Left ventricle myocardium superior (tissue), 1 donor: Measurements from ENCODE around the gene GNA14. TPM values are rescaled to one million over a fixed set of nuclear protein-coding genes. Genes with fewer than 3 reads are reported as not detected.
"Not testable (repeated sequence)": the region's sequence is repeated elsewhere in the genome, so short reads cannot be mapped to it uniquely, and the experiment has no call there.

Source experiments
- ATAC-seq: fragments of 200-7000 bp; cut with Tn5 transposase; one replicate; pipeline ENCODE4 v1.9.1; 2020; ENCODE audit warnings: mild to moderate bottlenecking, moderate library complexity
- DNase-seq: peaks from one replicate; pipeline ENCODE4 v3.0.0-alpha.2; 2020
- intact Hi-C: fragments of 100-400 bp; cut with micrococcal nuclease; formaldehyde crosslinking; loops from one replicate; pipeline ENCODE4 v1.11.0; 2022
- long read RNA-seq: library from polyadenylated mRNA; unstranded; transcript quantifications from one replicate; pipeline ENCODE4 v2.0.0, GENCODE V29; 2021
- total RNA-seq: library from RNA; stranded (reverse); fragmentation: NEBNext Ultra II Directional; extraction: Animal tissue kit (Norgen Biotek cat#: 25700); gene quantifications from one replicate; pipeline ENCODE4 v1.2.1, GENCODE V29; 2021
- donor health status: DM: no; HTN: yes; CAD: no; lungs with severe emphysema.

The GNA14 gene
- 1.7 TPM for total RNA-seq
- long read RNA-seq, partial matches to known transcripts: 0 of 4 reads
- long read RNA-seq, other reads (novel, unspliced or antisense): 0 of 4 reads

DNA sequence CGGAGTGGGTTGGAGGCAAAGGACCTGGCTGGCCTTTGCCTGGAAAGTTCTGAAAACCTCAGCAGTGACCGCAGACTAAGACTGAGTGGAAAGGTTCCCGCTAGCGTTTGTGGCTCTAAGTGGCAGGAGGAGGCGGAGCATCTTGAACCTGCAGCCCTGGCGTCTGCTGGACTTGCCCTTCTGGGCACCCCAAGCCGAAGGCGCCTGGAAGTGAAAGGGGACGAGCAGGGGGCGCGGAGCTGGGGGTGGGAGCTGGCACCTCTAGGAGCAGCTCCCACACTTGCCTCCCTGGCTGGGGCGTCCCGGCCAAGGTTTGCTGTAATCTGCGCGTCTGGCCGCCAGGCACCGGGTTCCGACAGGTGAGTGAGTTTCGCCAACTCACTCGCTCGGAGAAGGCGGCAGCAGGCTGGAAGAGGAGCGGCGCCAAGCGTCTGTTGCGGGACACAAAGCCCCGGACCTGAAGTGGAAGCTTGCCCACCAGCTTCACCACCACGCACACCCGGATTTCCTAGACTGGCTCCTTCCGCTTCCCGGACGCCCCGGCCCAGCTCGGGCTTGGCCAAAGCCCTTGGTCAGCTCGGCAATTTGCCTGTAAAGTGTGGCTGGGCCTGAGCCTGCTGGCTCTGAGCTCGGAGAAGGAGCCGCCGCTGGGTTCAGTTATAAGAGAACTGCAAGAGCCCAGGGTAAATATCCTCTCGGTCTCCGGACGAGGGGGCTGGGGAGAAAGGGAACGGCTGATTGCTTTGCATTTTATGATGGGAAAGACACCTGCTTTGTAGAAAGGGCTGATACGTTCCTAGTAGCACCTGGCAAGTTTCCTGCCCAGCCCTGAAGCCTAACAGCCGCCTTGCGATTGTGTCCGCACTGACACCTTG, at the start of gene GNA14:
GNA14 (minus strand) TSS at position 89 of the 875 bp plus-strand sequence. CDS start 529 bp downstream, outside the sequence.
- ATAC-seq (peak; percentile 88), DNase-seq (peak; percentile 75)
- intact Hi-C loops: no loop called here

GRCh38 chr9:77697238-77697984, 49.3 kb upstream of the GNA14 start:
- no peak for ATAC-seq
- intact Hi-C loops: no loop called here
- no peak for DNase-seq

GRCh38 chr9:77690723-77691122, 42.6 kb upstream of the GNA14 start:
- DNase-seq, intact Hi-C loops, ATAC-seq: not testable (repeated sequence)

DNA sequence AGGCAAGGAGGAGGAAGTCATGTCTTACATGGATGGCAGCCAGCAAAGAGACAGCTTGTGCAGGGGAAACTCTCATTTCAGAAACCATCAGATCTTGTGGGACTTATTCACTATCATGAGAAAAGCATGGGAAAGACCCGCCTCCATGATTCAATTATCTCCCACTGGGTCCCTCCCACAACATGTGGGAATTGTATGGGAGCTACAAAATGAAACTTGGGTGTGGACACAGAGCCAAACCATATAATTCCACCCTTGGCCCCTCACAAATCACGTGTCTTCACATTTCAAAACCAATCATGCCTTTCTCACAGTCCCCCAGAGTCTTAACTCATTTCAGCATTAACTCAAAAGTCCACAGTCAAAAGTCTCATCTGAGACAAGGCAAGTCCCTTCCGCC, 42.0 kb upstream of the GNA14 start:
- intact Hi-C loops, ATAC-seq, DNase-seq: not testable (repeated sequence)

GRCh38 chr9:77687737-77688136, 39.6 kb upstream of the GNA14 start:
- ATAC-seq, intact Hi-C loops: not testable (repeated sequence)

DNA sequence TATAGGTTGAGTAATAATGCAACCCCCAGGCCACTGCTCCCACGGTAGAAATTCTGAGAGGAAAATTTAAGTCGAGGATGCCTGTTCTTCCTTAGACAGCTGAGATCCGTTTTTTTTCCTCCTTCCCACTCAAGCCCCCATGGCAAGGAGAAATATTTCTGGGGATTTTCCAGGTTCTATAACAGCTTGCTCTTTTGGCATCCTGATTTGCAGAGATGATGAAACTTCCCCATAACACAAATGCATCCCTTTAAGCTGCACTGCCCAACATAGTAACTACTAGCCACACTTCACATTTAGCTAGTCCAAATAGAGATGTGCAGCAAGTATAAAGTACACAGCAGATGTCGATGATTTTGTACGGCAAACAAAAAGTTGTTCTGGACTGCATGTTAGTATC, 32.5 kb upstream of the GNA14 start:
- intact Hi-C loops: no loop called here

More at GRCh38 chr9:77687737-77688136, 39.6 kb upstream of the GNA14 start:
- DNase-seq: not testable (repeated sequence)

GRCh38 chr9:77679661-77680368, 31.7 kb upstream of the GNA14 start:
- intact Hi-C loops: no loop called here
- ATAC-seq (no peak), DNase-seq (no peak)

More for the DNA sequence above, 32.5 kb upstream of the GNA14 start:
- DNase-seq (no peak), ATAC-seq (no peak)

GRCh38 chr9:77679088-77679487, 31.0 kb upstream of the GNA14 start:
- intact Hi-C loops: no loop called here
- DNase-seq (no peak), ATAC-seq (no peak)

- intact Hi-C loops: no loop called here
- DNase-seq (no peak), ATAC-seq (no peak)
These were observed 29.9 kb upstream of the GNA14 start for GRCh38 chr9:77677957-77678535.

- DNase-seq (no peak), ATAC-seq (no peak)
- intact Hi-C loops: no loop called here
These were observed 29.3 kb upstream of the GNA14 start for GRCh38 chr9:77677397-77677796.

DNA sequence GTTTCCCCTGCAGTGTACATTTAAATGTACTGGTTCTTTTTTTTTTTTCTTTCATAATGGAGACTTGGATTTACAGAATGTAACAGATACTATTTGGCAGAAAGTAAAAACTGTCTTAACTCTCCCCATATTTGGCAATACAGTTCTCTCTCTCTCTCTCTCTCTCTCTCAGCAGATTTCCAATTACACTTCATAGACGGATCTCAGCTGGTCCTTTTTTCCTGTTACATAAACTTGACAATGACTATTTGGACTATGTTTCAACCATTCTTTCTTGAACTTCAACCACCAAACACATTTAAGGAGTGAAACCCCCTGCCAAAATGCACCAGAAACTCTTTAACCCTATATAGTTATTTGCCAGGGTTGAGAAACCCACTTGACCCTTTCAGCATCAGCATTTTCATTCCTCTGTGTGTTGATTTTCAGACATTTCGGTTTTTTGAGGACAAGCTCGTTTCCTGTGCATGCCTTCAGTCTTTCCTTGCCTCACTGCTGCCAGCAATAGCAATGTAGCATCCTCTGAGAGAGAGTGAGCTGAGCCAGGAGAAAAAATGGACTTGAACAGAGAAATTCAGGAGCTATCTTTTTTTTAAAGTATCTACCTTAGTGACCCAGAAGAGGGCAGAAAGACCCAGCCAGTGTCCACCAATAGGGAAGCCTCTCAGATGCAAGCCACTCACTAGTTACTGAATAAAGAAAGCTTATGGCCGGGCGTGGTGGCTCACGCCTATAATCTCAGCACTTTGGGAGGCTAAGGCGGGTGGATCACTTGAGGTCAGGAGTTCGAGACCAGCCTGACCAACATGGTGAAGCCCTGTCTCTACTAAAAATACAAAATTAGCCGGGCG, 26.0 kb upstream of the GNA14 start:
- DNase-seq (no peak), ATAC-seq (peak; percentile 77)
- intact Hi-C loops: no loop called here

DNA sequence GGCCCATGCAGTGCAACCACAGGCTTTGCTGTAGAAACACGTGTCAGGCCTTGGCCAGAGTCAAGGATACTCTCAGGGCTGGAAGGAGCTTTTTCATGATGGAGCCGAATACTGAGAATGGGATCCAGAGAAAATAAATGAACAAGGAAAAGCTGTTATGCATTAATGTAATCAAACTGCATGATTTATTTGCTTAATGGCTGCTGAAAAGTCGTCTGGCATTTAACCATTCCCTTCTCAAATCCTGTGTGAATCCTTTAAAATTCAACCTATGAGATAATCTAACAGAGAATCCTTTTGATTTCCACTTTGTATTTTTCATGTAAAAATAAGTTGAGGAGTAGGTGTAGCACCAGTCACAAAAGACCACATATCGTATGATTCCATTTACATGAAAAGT, 24.1 kb upstream of the GNA14 start:
- intact Hi-C loops: no loop called here
- DNase-seq (no peak), ATAC-seq (no peak)

- ATAC-seq: no peak
- intact Hi-C loops: no loop called here
These were observed 19.0 kb upstream of the GNA14 start for GRCh38 chr9:77667151-77667550.

DNA sequence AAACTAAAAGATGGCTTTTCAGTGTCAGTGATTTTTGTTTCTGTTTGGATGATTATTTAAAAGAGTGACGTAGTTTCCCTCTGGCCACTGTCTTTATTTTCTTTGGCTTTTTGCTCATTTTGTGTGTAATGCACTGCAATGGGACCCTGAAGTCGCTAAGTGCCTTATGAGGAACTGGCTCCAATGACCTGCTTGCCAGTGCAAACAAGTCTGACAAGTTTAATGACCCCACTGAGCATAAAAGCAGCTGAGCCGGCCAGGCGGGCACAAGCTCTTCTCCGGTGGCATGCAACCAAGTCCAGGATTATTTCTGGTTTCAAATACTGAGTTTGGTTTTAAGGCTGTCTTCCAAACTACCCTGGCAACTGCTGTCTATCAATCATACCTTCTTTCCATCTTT, 15.6 kb upstream of the GNA14 start:
- intact Hi-C loops: no loop called here
- peak; percentile 78 for ATAC-seq
- DNase-seq: no peak

More at GRCh38 chr9:77667151-77667550, 19.0 kb upstream of the GNA14 start:
- no peak for DNase-seq

DNA sequence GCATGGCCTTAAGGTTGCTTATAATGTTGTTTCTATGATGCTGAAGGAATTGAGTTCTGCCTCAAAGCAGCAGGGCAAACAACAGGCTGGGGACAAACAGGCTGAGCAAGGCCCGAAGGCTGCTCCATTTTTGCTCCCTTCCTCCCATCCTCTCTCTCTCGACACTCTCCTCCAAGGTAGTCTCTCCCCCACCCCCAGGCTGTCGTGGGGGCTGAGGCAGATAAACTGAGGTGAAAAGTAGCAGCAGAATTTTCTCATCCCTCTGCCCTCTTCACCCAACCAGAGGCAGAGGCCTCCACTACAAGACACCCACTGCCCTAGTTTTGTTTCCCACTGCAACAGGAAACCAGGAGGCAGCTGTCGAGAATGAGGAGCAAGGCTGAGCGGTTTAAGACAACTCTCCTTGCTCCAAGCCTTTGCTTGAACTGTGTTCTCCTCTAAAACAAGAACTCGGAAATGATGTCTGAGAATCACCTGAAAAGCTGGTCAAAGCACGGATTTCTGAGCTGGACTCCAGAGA, 13.5 kb upstream of the GNA14 start:
- no peak for DNase-seq
- intact Hi-C loops: no loop called here
- ATAC-seq: no peak

- no peak for ATAC-seq
- intact Hi-C loops: no loop called here
- DNase-seq: no peak
These were observed 11.8 kb upstream of the GNA14 start for GRCh38 chr9:77659926-77660325.

GRCh38 chr9:77651203-77651602, 3.1 kb upstream of the GNA14 start:
- intact Hi-C loops: no loop called here
- ATAC-seq (no peak), DNase-seq (no peak)
